ENCODE results near the gene POPDC3. TPM values are rescaled to one million over a fixed set of nuclear protein-coding genes. Genes with fewer than 3 reads are reported as not detected.
"Not testable (repeated sequence)": the region's sequence is repeated elsewhere in the genome, so short reads cannot be mapped to it uniquely, and the experiment has no call there.

POPDC3 gene
- 44.7 and 45.1 TPM in 2 replicates for total RNA-seq (2014; rRNA removed; shearing (Covaris generic))
- polyA plus RNA-seq (2014; cell fraction: nucleus; rRNA removed), result 26.3 and 38.7 TPM in 2 replicates

- DNase-seq (ENCODE audit: extremely low read depth, low read depth), result no peak
Observed at GRCh38 chr6:105179244-105180065, at the start of gene POPDC3. POPDC3 (minus strand) TSS chr6:105180014; CDS start chr6:105161909, 18,105 bp downstream.

- no peak for DNase-seq (ENCODE audit: extremely low read depth, low read depth)
Observed at GRCh38 chr6:105227295-105227767, 47.5 kb upstream of the POPDC3 start.

GRCh38 chr6:105226598-105227294, 46.9 kb upstream of the POPDC3 start:
- DNase-seq (ENCODE audit: extremely low read depth, low read depth), result no peak

- no peak for DNase-seq (ENCODE audit: extremely low read depth, low read depth)
Observed at GRCh38 chr6:105223242-105223641, 43.4 kb upstream of the POPDC3 start.

GRCh38 chr6:105221219-105221618, 41.4 kb upstream of the POPDC3 start:
- not testable (repeated sequence) for DNase-seq (ENCODE audit: extremely low read depth, low read depth)

GRCh38 chr6:105220186-105220585, 40.4 kb upstream of the POPDC3 start:
- no peak for DNase-seq (ENCODE audit: extremely low read depth, low read depth)

GRCh38 chr6:105219218-105219617, 39.4 kb upstream of the POPDC3 start:
- DNase-seq (ENCODE audit: extremely low read depth, low read depth), result not testable (repeated sequence)

GRCh38 chr6:105215506-105215905, 35.7 kb upstream of the POPDC3 start:
- DNase-seq (ENCODE audit: extremely low read depth, low read depth), result no peak

- no peak for DNase-seq (ENCODE audit: extremely low read depth, low read depth)
Observed at GRCh38 chr6:105214668-105215067, 34.9 kb upstream of the POPDC3 start.

- DNase-seq (ENCODE audit: extremely low read depth, low read depth), result no peak
Observed at GRCh38 chr6:105213272-105213671, 33.5 kb upstream of the POPDC3 start.

GRCh38 chr6:105212587-105212986, 32.8 kb upstream of the POPDC3 start:
- no peak for DNase-seq (ENCODE audit: extremely low read depth, low read depth)

GRCh38 chr6:105211831-105212230, 32.0 kb upstream of the POPDC3 start:
- DNase-seq (ENCODE audit: extremely low read depth, low read depth), result no peak

- DNase-seq (ENCODE audit: extremely low read depth, low read depth), result no peak
Observed at GRCh38 chr6:105210932-105211531, 31.2 kb upstream of the POPDC3 start.

GRCh38 chr6:105209950-105210706, 30.3 kb upstream of the POPDC3 start:
- peak; percentile 31 for DNase-seq (ENCODE audit: extremely low read depth, low read depth)

GRCh38 chr6:105207524-105208269, 27.9 kb upstream of the POPDC3 start:
- DNase-seq (ENCODE audit: extremely low read depth, low read depth), result no peak

GRCh38 chr6:105204768-105205167, 25.0 kb upstream of the POPDC3 start:
- DNase-seq (ENCODE audit: extremely low read depth, low read depth), result no peak

GRCh38 chr6:105204331-105204730, 24.5 kb upstream of the POPDC3 start:
- DNase-seq (ENCODE audit: extremely low read depth, low read depth), result no peak

GRCh38 chr6:105202486-105202885, 22.7 kb upstream of the POPDC3 start:
- DNase-seq (ENCODE audit: extremely low read depth, low read depth), result no peak

- DNase-seq (ENCODE audit: extremely low read depth, low read depth), result no peak
Observed at GRCh38 chr6:105200133-105200730, 20.4 kb upstream of the POPDC3 start.
